Progenitor cell of endocrine pancreas (in vitro differentiated cells): ENCODE data around the gene SATB1. TPM values are rescaled to one million over a fixed set of nuclear protein-coding genes. Genes with fewer than 3 reads are reported as not detected.
A peak's percentile ranks its signal among the peaks of the same experiment; 100 is the strongest.

Experiments
- DNase-seq: peaks from one replicate; pipeline ENCODE4 v3.0.0; 2021; ENCODE audit warnings: low spot score; ENCODE audit not compliant: unreplicated experiment
- H3K27ac Mint-ChIP-seq: 2 replicates; pipeline ENCODE4 v1.8.0; 2021; ENCODE audit warnings: mild to moderate bottlenecking, moderate library complexity, mixed read lengths
- H3K27me3 Mint-ChIP-seq: 2 replicates; pipeline ENCODE4 v1.8.0; 2021; ENCODE audit warnings: mixed read lengths
- H3K36me3 Mint-ChIP-seq: 2 replicates; pipeline ENCODE4 v1.8.0; 2022; ENCODE audit warnings: mixed read lengths; ENCODE audit not compliant: insufficient read depth
- H3K4me1 Mint-ChIP-seq: 2 replicates; pipeline ENCODE4 v1.8.0; 2021; ENCODE audit warnings: low read depth, mixed read lengths
- H3K4me3 Mint-ChIP-seq: 2 replicates; pipeline ENCODE4 v1.8.0; 2021; ENCODE audit warnings: low read depth, mild to moderate bottlenecking, moderate library complexity, mixed read lengths
- H3K9me3 Mint-ChIP-seq: 2 replicates; pipeline ENCODE4 v1.8.0; 2021; ENCODE audit warnings: low read depth, mixed read lengths
- CTCF ChIP-seq: fragments of 200-600 bp; sonication (generic); IDR thresholded peaks from one replicate; pipeline ENCODE4 v1.5.0; 2021; ENCODE audit warnings: antibody characterized with exemption, mild to moderate bottlenecking; ENCODE audit not compliant: unreplicated experiment
- total RNA-seq: library from RNA; stranded (reverse); gene quantifications from 2 replicates; pipeline ENCODE4 v1.2.1, GENCODE V29; 2021

SATB1 gene
- total RNA-seq, 1 donor from 2014 or later: 65.6 TPM

- Mint-ChIP-seq H3K9me3 (no peaks in the 10 kb centered on the region), H3K4me3 (no peak overlapping the region), H3K4me1 (no peaks in the 10 kb centered on the region), H3K27me3 (no peaks in the 10 kb centered on the region), H3K27ac (no peak overlapping the region), H3K36me3 (no peaks in the 10 kb centered on the region)
- TF ChIP-seq CTCF: no peak
- no peak for DNase-seq
Observed at GRCh38 chr3:18432752-18433151, 7.6 kb upstream of the SATB1 start.

DNA sequence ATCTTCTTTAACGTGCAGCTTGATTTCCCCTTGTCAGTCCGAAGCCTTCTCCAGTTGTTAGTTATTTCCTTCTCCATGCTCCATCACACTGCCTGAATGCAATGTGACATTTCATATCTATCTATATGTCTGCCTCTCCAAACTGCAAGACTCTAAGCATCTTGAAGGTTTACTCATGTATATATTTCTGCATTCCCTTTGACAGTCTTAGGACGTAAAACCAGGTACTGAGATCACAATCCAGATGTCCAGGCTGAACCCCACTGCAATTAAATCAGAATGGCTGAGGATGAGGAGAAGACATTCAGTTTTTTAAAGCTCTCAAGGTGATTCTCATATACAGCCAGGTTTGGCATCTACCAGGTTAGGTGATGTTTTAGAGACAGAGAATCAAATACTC is 6.1 kb upstream of the SATB1 start:
- no peak overlapping the region for H3K4me3 Mint-ChIP-seq
- H3K36me3 Mint-ChIP-seq: no peaks in the 10 kb centered on the region
- H3K27ac Mint-ChIP-seq: no peak overlapping the region
- DNase-seq: no peak
- peaks cover 5% of the 10 kb centered on the region for H3K4me1 Mint-ChIP-seq
- H3K27me3 Mint-ChIP-seq: no peaks in the 10 kb centered on the region
- no peak for TF ChIP-seq CTCF
- H3K9me3 Mint-ChIP-seq: no peaks in the 10 kb centered on the region

GRCh38 chr3:18428991-18429745 is 4.0 kb upstream of the SATB1 start:
- no peaks in the 10 kb centered on the region for H3K36me3 Mint-ChIP-seq
- no peaks in the 10 kb centered on the region for H3K27me3 Mint-ChIP-seq
- no peak for DNase-seq
- H3K27ac Mint-ChIP-seq: no peak overlapping the region
- H3K4me3 Mint-ChIP-seq: no peak overlapping the region
- no peaks in the 10 kb centered on the region for H3K9me3 Mint-ChIP-seq
- TF ChIP-seq CTCF: no peak
- H3K4me1 Mint-ChIP-seq: peaks cover 5% of the 10 kb centered on the region

- Mint-ChIP-seq H3K4me3 (no peak overlapping the region), H3K9me3 (no peaks in the 10 kb centered on the region), H3K27me3 (no peaks in the 10 kb centered on the region), H3K4me1 (peaks cover 9% of the 10 kb centered on the region), H3K27ac (no peak overlapping the region), H3K36me3 (no peaks in the 10 kb centered on the region)
- no peak for DNase-seq
- TF ChIP-seq CTCF: peak; percentile 6
Observed at GRCh38 chr3:18428036-18428435, 2.9 kb upstream of the SATB1 start.

GRCh38 chr3:18426597-18427193 is 1.6 kb upstream of the SATB1 start:
- no peaks in the 10 kb centered on the region for H3K27me3 Mint-ChIP-seq
- peak overlapping the region; percentile 79 for H3K27ac Mint-ChIP-seq
- no peak for TF ChIP-seq CTCF
- no peaks in the 10 kb centered on the region for H3K36me3 Mint-ChIP-seq
- peak overlapping the region; percentile 85 for H3K4me3 Mint-ChIP-seq
- peaks cover 17% of the 10 kb centered on the region for H3K4me1 Mint-ChIP-seq
- H3K9me3 Mint-ChIP-seq: no peaks in the 10 kb centered on the region
- DNase-seq: no peak
